ENCODE results near the gene MIDN.

Gene MIDN

DNA sequence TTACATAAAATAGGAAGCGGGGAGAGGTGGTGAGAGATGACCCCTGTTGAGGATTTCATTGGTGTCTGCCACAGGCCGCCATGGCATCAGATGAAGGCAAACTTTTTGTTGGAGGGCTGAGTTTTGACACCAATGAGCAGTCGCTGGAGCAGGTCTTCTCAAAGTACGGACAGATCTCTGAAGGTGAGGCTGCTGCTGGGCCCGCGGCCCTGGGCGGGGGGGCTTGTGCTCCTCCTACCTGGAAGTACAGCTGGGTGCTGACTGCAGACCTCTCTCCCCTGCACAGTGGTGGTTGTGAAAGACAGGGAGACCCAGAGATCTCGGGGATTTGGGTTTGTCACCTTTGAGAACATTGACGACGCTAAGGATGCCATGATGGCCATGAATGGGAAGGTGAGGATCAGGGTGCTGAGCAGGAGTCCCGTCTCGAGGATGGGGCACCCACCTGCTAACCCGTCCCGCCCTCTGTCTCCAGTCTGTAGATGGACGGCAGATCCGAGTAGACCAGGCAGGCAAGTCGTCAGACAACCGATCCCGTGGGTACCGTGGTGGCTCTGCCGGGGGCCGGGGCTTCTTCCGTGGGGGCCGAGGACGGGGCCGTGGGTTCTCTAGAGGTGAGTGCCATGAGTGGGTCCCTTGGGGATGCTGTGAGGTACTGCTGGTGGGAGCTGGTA is 22.6 kb downstream of the MIDN start:
- no peak for DNase-seq

DNA sequence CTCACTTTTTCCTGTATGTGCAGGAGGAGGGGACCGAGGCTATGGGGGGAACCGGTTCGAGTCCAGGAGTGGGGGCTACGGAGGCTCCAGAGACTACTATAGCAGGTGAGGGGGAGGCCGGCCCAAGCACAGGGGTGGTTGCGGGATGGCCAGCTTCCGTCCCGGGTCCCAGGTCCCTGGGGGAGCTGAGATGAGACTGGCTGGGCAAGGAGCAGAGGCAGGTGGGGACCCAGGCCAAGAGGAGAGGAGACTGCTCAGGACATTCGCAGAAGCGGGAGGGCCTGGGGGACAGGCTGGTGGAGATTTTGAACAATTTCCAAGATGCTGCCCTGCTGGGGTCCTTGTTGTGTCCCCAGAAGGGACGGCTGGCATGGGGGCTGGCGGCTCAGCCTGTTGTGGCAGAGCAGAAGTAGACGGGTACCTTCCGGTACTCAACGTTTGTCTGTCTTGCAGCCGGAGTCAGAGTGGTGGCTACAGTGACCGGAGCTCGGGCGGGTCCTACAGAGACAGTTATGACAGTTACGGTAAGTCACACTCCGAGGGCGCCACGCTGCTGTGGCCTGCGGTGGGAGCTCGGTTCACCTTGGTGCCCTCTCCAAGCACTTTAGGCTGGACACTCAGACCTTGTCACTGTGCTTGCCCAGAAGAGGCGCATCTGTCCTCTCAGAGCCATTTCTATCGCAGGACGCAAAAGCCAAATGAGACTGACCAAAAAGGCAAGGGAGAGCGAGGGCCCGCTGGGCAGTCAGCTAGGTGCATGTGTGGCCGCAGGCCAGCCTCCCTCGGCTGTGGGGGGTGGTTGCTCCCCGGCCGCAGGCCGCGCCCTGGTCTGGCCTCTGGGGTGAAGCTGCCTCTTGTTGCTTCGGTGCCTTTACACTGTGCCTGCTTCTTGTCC is 23.4 kb downstream of the MIDN start:
- no peak for DNase-seq

DNA sequence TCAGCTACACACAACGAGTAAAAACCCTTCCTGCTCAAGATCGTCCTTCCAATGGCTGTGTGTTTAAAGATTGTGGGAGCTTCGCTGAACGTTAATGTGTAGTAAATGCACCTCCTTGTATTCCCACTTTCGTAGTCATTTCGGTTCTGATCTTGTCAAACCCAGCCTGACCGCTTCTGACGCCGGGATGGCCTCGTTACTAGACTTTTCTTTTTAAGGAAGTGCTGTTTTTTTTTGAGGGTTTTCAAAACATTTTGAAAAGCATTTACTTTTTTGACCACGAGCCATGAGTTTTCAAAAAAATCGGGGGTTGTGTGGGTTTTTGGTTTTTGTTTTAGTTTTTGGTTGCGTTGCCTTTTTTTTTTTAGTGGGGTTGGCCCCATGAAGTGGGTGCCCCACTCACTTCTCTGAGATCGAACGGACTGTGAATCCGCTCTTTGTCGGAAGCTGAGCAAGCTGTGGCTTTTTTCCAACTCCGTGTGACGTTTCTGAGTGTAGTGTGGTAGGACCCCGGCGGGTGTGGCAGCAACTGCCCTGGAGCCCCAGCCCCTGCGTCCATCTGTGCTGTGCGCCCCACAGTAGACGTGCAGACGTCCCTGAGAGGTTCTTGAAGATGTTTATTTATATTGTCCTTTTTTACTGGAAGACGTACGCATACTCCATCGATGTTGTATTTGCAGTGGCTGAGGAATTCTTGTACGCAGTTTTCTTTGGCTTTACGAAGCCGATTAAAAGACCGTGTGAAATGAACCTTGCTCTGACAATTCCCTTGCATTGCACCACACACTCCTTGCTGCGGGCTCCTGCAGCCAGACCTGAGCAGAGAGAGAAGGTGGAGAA is 24.3 kb downstream of the MIDN start:
- no peak for DNase-seq

DNA sequence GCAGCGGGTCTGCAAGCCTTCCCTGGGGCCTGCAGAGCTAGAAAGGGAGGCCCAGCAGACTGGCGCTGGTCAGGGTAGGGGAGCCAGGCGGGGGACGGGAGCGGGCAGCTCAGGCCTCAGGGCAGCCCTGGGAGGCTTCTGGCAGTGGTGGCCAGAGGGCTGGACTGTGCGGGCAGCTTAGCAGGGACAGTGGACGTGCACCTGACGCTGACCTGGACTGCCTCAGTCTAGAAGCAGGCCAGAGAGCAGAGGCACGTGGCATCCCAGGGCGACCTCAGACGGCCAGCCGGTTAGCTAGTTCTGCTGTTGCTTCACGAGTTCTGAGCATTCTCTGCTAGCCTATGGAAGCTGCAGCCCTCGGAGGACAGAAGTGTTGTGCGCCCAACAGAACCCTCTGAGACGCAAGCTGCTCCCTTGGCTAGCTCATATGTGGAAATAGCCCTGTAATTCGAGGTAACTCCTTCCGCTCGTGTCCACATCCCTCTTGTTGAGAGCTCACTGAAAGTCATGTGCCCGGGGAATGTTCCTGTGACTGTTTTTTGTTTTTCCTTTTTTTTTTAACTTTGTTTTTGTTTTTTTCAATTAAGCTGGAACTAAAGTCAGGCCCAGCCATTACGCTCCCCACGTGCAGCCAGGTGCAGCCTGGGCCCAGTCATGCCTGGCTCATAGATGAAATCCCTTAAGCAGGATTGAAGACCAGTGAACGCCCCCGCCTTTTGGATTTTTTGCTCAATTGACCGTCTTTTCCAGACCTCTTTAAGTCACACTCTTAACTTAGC is 25.1 kb downstream of the MIDN start:
- no peak for DNase-seq

DNA sequence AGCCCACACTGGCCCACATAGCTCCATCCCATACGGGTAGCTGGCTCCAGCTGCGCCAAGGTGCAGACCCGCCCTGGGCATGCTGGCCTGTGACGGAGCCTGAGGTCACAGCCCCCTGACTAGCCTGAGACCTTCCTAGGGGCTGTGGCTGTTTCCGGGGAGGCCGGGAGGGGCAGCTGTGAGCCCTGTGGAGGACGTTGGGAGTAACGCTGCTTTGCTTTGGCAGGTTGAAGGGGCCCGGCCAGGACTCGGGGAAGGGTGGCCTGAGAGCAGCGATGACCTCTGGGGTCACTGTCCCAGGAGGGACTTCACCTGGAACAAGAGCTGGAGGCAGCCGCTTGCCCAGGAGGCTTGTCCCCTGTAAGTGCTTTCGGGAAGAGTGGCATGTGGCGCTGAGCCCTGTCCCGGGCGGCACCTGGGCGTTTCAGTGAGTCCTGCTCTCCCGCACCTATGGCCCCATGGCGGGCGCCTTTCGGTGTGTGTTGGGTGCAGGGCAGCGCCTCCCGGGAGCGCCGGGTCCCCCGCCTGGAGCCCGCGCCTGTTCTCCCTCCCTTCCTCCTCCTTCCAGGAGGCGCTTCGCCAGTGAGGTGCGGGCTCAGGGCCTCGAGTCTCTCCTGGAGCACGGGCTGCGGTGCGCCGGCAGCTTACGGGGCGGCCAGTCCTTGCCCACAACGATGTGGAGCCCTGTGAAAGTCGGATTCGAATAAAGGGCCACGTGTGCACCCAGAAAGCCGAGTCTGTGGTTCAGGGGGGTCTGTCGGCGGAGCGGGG is 25.9 kb downstream of the MIDN start:
- no peak for DNase-seq

DNA sequence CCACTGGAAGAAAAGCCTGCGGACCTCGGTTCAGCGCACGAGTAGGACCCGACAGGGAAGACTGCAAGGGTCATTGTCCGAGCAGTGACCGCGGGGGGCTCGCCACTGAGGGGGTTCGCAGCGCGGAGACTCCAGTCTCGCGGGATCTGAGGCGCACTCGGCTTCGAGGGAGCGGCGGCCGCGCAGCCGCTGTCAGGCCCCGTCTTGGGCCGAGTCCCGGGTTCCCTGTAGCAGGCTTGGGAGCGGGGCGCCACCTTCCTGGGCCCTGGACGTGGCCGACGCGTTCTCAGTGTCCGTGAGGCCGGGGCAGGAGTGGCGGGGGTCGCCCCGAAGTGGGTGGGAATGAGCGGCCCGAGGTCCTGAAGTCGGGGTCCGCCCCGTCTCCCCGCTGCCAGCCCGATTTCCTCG is 26.5 kb downstream of the MIDN start:
- no peak for DNase-seq

DNA sequence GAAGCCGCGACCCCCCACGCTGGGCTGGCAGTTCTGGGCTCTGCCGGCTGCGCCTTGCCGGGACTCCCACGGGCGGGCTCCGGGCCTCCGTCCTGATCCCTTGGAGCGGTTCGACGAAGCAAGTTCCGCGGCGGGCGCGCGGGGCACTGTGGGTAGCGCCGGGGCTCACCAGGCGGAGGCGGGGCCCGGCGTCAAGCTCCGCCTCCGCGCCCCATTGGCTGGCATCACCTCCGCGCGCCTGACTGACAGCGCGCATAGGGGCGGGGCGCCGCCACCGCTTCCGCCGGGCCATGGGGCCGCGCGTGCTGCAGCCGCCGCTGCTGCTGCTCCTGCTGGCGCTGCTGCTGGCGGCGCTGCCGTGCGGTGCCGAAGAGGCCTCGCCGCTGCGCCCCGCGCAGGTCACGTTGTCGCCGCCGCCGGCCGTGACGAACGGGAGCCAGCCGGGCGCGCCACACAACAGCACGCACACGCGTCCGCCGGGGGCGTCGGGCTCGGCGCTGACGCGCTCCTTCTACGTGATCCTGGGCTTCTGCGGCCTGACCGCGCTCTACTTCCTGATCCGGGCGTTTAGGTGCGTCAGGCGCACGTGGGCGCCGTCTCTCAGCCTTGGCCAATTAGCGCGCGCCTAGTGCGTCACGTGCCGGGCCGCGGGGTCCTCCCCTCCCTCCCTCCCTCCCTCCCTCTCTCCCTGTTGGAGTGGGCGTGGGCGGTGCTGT is 27.0 kb downstream of the MIDN start, which contains the start of gene FAM174C:
TSS of gene FAM174C (plus strand) at position 271 of the 716 bp plus-strand sequence. CDS start at position 291, 20 bp downstream.
- DNase-seq, result peak; percentile 93

DNA sequence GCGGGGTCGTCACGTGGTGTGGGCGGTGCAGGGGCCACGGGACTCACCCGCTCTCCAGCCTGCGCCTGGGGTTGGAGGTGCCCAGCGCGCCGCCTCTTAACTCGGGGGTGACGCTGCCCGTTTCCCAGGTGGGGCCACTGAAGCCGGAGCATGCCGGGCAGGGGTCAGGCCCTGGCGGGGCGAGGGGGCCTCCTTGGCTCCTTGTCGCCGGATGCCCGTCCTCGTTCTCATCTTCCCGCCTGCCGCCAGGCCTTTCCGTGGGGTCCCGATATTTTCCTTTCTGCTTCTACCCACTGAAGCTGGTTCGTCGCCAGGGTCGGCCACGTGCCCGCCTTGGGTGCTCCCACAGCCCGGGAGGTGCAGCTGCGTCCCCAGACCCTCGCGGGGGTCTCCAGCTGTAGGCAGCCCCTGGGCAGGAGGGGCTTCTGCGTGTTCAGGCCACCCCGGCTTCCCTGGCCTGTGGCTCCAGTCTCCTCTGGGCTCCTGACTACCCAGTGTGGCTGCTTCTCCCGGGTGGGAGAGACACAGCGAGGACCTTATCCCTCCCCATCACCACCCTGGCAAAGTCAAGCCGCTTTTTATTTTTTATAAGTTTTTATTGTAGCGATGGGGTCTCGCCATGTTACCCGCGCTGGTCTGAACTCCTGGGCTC is 27.7 kb downstream of the MIDN start:
- DNase-seq, result no peak

DNA sequence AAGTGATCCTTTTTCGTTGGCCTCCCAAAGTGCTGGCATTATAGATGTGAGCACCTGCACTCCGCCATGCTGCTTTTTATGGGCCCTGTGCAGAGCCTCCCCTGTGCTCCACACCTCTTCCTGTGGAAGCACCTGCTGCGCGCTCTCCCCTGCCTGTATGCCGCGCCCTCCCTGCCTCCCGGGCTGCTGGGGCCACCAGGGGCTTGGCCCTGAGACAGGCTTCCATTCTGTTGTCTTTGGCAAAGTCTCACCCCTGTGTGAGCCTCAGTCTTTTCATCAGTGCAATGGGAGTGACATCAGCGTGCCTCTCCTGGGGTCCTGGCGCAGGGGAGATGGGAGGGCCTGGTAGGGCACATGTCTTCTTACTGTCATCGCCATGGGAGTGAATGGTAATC is 28.2 kb downstream of the MIDN start:
- no peak for DNase-seq

DNA sequence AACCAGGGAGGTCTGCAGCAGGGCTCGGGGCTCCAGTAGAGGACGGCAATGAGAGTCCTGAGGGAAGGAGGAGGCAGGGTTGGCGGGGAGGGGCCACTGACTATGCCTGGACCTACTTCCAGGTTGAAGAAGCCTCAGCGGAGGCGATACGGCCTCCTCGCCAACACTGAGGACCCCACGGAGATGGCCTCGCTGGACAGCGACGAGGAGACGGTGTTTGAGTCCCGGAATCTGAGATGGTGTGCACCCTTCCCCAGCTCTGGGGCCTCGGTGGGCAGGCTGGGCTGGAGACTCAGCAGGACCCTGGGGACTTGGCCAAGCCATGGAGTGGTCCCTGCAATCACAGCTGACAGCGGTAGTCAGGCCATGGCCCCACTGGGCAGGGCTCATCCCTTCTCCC is 28.7 kb downstream of the MIDN start:
- no peak for DNase-seq

DNA sequence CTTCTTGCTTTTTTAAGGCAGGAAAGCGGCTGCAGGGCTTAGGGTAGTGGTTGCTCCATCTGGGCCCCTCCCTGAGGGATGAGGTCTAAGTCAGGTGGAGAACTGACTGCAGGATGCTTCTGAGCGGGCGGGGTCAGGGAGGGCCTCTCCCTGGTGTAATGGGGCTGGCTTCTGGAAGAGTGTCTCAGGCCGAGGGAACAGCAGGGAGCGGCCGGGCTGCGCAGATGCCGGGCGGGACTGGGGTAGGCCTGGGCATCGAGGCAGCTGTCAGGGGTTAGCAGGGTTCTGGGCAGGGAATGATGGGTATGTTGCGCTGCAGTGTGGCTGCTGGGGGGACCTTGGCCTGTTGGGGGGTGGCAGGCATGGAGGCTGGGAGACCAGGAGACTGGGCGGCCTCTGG is 29.7 kb downstream of the MIDN start:
- no peak for DNase-seq

DNA sequence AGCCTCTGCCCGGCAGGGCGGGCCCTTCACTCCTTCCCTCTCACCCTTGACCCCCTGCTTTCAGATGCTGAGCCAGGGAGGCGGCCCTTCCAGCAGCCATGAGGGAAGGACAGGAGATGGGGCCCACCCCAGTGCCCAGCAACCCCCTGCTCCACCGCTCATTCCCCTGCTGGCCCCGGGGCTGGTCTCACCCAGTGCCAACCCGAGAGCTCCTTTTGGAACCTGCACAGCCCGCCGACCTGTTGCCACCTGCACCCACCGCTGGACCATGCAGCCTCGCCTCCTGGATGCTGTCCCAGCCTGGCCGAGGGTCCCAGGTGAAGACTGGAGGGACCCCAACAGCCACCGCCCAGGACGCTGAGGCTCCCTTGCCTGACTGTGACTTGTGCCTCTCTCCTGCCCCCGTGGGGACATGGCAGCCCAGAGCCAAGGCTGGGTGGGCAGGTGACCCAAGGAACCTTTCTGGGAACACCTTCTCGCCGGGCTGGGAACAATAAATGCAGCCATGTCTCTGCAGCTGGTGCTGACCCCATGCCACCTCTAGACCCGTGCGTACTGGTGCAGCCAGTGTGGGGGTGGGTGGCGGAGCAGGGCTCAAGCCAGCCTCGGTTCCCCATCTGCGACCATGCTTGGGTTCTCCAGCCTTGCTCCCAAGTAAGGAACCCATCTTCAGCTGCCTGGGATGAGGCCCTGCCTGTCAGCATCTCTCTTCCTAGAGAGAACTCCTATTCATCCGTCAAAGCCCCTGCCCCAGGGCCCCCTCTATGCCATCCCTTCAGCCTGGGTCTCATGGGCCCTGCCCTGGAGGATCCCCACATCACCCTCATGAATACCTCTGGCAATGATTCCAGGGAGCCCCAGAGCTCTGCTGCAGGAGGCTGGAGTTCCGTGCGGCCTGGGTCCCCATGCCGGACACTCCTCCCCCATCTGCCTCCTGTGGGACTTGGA is 30.6 kb downstream of the MIDN start:
- DNase-seq, result no peak

DNA sequence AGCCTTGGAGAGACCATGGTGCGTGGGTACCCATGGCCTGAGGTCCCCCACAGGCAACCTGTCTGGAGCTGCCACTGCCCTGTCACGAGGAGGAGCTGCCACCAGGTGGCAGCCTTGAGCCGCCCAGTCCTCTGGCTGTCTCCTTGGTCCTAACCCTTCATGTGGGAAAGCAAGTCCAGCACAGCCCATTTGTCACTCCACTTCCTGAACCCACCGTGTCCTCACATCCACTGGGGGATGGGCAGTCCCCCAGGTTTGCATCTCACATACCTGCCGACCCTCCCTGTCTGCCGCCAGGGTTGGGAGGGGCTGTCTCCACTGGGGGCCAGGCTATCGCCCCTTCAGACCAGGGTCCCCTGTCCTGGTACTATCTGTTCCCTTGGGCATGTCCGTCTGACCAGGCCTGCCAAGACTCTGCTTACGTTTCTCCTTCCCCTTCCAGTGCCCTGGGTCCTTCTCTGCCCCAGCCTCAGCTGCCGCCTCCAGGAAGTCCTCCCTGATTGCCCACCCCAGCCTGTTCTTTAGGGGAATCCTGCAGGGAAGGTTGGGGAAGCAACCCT is 31.5 kb downstream of the MIDN start:
- peak; percentile 76 for DNase-seq

DNA sequence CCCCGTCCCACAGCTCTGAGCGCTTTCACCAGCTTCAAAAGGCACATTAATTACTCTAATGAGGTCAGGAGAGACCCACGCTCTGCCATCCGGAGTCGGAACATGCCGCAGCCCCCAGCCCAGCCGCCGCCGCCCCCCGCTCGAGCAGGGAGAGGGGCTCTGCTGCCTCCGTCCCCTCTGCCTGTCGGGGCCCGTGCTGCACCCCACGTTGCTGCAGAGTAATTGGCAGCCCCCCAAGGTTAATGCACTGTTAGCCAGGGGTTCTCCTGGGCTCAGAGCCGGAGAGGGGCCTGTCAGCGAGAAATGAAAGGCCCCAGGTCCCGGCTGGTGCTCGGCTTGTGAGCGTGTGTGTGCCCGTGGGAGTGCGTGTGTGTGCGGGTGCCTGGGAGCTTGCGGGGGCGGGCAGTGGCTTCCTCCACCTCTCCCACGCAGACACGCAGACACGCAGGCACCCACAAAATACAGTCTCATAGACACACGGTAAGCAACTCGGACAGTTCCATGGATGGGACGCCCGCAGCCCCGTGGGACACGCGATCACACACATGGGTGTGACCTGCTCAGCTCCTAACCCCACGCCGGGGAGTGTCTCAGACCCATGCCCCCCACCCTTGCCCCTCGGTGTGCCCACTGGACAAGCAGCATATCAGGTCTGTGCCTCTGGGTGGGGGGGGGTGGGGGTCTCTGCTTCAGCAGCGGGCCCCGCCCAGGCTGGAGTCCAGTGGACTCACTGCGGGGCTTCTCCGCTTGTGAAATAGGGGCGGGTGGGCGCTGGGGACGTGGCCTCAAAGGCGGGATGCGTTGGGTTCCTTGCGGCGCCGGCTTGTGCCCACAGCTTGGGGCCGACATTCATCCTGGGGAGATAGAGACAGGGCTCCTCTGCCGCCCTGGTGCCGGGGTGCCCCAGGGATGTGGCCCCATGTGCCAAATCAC is 32.5 kb downstream of the MIDN start:
- no peak for DNase-seq

DNA sequence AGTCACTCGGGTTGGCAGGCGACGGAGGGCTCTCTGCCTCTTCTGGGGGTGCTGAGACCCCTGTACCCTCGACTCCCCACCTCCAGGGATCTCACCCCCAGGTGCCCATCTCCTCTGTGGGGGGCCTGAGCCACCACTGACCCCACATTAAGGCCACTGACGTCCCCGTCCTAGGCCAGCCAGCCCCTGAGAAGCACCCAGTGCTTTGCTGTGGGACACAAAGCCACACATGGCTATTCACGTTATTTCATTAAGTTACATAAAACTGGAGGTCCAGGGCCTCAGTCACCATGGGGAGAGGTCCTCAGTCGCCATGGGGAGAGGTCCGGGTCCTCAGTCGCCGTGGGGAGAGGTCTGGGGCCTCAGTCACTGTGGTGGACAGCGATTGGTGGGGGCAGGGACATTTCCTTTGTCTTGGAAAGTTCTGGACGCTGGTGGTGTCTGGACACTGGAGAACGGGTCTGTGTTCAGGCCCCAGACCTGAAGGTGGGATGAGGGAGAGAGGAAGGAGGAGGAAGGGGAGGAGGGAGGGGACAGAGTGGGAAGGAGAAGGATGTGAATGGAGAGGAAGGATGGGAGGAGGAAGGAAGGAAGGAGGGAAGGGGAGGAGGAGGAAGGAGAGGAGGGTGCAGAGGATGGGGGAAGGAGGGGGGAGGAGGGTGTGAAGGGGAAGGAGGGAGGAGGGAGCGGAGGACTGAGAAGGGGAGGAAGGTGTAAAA is 33.3 kb downstream of the MIDN start:
- no peak for DNase-seq

DNA sequence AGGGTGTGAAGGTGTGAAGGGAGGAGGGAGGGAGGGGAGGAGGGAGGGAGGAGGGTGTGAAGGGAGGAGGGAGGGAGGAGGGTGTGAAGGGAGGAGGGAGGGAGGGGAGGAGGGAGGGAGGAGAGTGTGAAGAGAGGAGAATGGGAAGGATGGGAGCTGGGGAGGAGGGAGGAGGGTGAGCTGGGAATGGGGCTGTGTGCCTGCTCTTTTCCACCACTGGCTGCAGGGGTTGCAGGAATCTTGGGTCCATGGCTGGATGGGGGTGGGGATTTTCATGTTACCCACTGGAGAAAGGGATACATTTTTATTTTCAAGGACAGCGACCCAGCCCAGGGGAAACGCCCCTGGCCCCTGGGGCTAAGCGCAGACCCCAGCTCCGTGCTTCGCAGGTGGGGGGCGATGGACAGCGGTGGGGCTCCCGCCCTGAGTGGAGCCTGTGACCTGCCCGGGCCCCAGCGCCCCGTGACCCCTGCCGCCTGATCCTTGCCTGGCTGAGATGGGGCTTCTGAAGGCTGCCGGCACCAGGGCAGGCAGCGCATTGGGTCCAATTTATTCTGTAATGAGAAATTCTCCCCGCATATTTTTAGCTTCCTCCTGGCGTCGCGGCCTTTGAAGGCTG is 34.3 kb downstream of the MIDN start:
- no peak for DNase-seq
